DND-41 (cell line): ENCODE results near the gene PROB1.

Source experiments
- ATAC-seq: fragments of 200-7000 bp; cut with Tn5 transposase; 3 replicates; pipeline ENCODE4 v1.9.1; 2021; ENCODE audit warnings: low read depth; ENCODE audit not compliant: insufficient read depth
- DNase-seq: peaks from one replicate; pipeline ENCODE4 v3.0.0-alpha.2; 2020
- H2AFZ ChIP-seq: 2 replicates; pipeline ENCODE4 v1.6.0; 2012; ENCODE audit warnings: low read depth, low read length
- H3K27ac ChIP-seq: 2 replicates; pipeline ENCODE4 v1.5.1; 2012; ENCODE audit warnings: low read length, inconsistent platforms
- H3K27me3 ChIP-seq: fragments of 200-600 bp; sonication (generic); 2 replicates; pipeline ENCODE4 v1.6.0; 2012; ENCODE audit warnings: low read length, mild to moderate bottlenecking, inconsistent platforms; ENCODE audit not compliant: insufficient read depth, poor library complexity
- H3K36me3 ChIP-seq: 2 replicates; pipeline ENCODE4 v1.5.1; 2012; ENCODE audit warnings: low read length, inconsistent platforms; ENCODE audit not compliant: insufficient read depth
- H3K4me1 ChIP-seq: 2 replicates; pipeline ENCODE4 v1.5.1; 2012; ENCODE audit warnings: mild to moderate bottlenecking, low read length; ENCODE audit not compliant: insufficient read depth
- H3K4me2 ChIP-seq: 2 replicates; pipeline ENCODE4 v1.6.0; 2012; ENCODE audit warnings: mild to moderate bottlenecking, moderate library complexity, low read length, inconsistent platforms; ENCODE audit not compliant: insufficient read depth
- H3K4me3 ChIP-seq, 2 experiments: fragments of 200-600 bp in 1 of 2; shearing (Covaris generic) in 1 of 2; 2 replicates each; pipeline ENCODE4 v1.5.1; 2012 to 2016; ENCODE audit warnings: inconsistent platforms in 2 of 2, low read length in 2 of 2, mild to moderate bottlenecking in 2 of 2, low read depth in 1 of 2, moderate library complexity in 1 of 2
- H3K79me2 ChIP-seq: 2 replicates; pipeline ENCODE4 v1.6.0; 2012; ENCODE audit warnings: low read length, inconsistent platforms; ENCODE audit not compliant: insufficient read depth
- H3K9ac ChIP-seq: 2 replicates; pipeline ENCODE4 v1.6.0; 2012; ENCODE audit warnings: low read depth, mild to moderate bottlenecking, inconsistent platforms, low read length, moderate library complexity
- H3K9me3 ChIP-seq: 2 replicates; pipeline ENCODE4 v1.5.1; 2012; ENCODE audit warnings: low read length, moderate library complexity, mild to moderate bottlenecking, inconsistent platforms; ENCODE audit not compliant: insufficient read depth, severe bottlenecking
- H4K20me1 ChIP-seq: 2 replicates; pipeline ENCODE4 v1.6.0; 2012; ENCODE audit warnings: low read length; ENCODE audit not compliant: insufficient read depth
- EZH2 ChIP-seq: IDR thresholded peaks from 3 replicates; pipeline ENCODE4 v1.6.1; 2012; ENCODE audit warnings: borderline replicate concordance, low read depth, mild to moderate bottlenecking, moderate library complexity, low read length, inconsistent platforms; ENCODE audit not compliant: severe bottlenecking
- TF ChIP-seq, protein P1 (sequence below): IDR thresholded peaks from 2 replicates; pipeline ENCODE4 v1.5.1; 2012; ENCODE audit warnings: borderline replicate concordance, low read length, moderate library complexity, mild to moderate bottlenecking; ENCODE audit not compliant: poor library complexity, severe bottlenecking; ENCODE audit errors: extremely low read depth

The PROB1 gene

DNA sequence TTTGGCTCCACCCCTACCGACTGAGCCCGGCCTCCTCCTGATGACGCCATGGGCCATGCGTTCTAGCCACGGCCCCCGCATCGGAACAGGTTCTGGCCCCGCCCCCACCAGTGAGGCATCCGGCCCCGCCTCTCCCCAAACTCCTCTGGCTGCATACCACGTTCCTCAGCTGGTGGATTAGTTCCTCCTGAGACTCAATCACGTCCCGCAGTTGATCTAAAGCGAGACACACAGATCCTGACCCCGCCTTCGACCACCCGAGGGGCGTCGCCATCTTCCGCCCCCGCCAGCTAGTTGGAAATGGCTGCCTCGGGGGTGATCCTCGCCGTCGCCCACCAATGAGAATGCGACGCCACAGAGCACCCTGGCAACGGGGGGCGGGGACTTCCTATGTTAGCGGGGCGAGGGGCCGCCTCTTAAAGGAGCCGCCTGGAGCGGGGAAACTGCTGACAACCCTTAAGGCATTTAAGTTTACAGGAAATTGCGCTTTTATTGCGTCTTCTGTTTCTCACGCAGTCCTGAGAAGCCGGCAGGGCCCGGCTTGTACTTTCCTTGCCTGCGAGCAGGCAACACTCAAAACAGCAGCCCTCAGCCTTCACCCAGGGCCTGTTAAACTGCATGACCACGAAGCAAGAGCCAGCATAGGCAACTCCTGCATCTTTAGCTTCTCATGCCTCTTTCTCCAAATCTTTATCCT, 9.0 kb upstream of the PROB1 start, which contains the start of gene SPATA24:
SPATA24 (minus strand) TSS at position 303 of the 697 bp plus-strand sequence; CDS start at position 274, 29 bp downstream.
- no peaks in the 10 kb centered on the region for H3K36me3 ChIP-seq
- TF ChIP-seq, protein P1, sequence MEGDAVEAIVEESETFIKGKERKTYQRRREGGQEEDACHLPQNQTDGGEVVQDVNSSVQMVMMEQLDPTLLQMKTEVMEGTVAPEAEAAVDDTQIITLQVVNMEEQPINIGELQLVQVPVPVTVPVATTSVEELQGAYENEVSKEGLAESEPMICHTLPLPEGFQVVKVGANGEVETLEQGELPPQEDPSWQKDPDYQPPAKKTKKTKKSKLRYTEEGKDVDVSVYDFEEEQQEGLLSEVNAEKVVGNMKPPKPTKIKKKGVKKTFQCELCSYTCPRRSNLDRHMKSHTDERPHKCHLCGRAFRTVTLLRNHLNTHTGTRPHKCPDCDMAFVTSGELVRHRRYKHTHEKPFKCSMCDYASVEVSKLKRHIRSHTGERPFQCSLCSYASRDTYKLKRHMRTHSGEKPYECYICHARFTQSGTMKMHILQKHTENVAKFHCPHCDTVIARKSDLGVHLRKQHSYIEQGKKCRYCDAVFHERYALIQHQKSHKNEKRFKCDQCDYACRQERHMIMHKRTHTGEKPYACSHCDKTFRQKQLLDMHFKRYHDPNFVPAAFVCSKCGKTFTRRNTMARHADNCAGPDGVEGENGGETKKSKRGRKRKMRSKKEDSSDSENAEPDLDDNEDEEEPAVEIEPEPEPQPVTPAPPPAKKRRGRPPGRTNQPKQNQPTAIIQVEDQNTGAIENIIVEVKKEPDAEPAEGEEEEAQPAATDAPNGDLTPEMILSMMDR: no peak
- TF ChIP-seq EZH2: no peak
- DNase-seq (peak; percentile 99), ATAC-seq (peak; percentile 88)
- peaks cover 26% of the 10 kb centered on the region for H3K4me1 ChIP-seq
- H3K4me2 ChIP-seq: peak within 1 kb of the TSS; percentile 89
- H3K9ac ChIP-seq: peak within 1 kb of the TSS; percentile 65
- H3K9me3 ChIP-seq: no peaks in the 10 kb centered on the region
- H2AFZ ChIP-seq: peak within 1 kb of the TSS; percentile 81
- peak within 1 kb of the TSS; percentile 20 to 67; a peak in 3 of 4 replicates for H3K4me3 ChIP-seq
- no peaks in the 10 kb centered on the region for H3K27me3 ChIP-seq
- 0 out of 2 replicates have a peak, but pooled peaks cover 4% of the 10 kb centered on the region for H3K79me2 ChIP-seq
- H3K27ac ChIP-seq: peak within 1 kb of the TSS; percentile 88
- H4K20me1 ChIP-seq: 0 out of 2 replicates have a peak, but pooled peaks cover 3% of the 10 kb centered on the region

DNA sequence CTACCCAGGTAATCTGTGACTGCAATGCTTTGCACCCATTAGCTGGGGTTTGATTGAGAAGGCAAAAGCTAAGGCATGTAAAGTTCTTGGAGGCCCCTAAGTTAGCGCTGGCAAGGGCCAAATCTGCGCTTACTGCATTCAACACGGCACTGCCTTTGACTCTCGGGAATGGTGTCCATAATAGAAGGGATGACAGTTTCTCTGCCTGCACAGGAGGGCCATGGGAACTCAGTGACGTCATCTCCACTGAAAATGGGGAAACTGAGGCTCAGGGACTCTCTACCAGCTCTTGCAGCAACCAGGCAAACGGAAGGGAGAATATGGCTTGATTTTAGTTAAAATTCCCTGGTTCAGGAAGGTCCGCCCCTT, 8.5 kb upstream of the PROB1 start:
- ATAC-seq (no peak; the same call in 2 of the 3 replicates), DNase-seq (no peak)
- Histone ChIP-seq H3K4me3 (peak overlapping the region; percentile 20 to 67; a peak in 3 of 4 replicates), H3K27ac (peak overlapping the region; percentile 88), H2AFZ (peak overlapping the region; percentile 63), H4K20me1 (0 out of 2 replicates have a peak, but pooled peaks cover 3% of the 10 kb centered on the region), H3K27me3 (no peaks in the 10 kb centered on the region), H3K79me2 (0 out of 2 replicates have a peak, but pooled peaks cover 4% of the 10 kb centered on the region), H3K9ac (peak overlapping the region; percentile 65), H3K4me1 (peaks cover 26% of the 10 kb centered on the region), H3K36me3 (no peaks in the 10 kb centered on the region), H3K4me2 (peak overlapping the region; percentile 89), H3K9me3 (no peaks in the 10 kb centered on the region)
- TF ChIP-seq, protein P1: no peak
- TF ChIP-seq EZH2: no peak

DNA sequence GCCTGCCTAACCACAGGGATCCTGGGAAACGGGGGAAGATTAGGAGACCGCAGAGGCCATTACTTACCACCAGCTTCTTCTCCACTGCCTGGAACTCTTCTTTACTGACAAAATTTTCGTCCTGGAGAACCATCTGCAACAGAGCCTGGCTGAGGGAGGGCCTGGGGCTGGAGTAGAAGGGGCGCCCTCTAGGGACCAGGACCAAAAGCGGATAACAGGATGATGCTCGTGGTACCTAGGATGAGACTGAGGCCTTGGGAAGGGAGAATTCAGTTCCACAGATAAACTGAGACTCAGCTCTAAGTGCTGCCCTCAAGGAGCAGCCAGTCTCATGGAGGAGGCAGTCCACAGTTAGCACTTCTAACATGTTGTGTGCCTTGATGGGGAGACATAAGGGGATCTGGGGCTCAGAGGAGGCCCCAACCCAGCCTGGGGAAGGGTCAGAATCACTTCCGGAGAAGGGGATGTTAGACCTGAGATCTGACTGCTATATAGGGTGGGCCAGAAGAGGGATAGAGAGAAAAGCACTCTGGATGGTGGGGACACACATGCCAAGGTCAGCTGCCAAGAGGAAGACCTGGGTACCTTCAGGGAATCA, 7.8 kb upstream of the PROB1 start:
- peak; percentile 56 for DNase-seq
- no peaks in the 10 kb centered on the region for H3K27me3 ChIP-seq
- H3K4me2 ChIP-seq: peak overlapping the region; percentile 89
- H3K27ac ChIP-seq: peak overlapping the region; percentile 88
- no peak overlapping the region for H2AFZ ChIP-seq
- H3K4me3 ChIP-seq: peak overlapping the region; percentile 20 to 67; a peak in 2 of 4 replicates
- no peak for ATAC-seq
- H3K9ac ChIP-seq: peak overlapping the region; percentile 65
- H3K4me1 ChIP-seq: peaks cover 26% of the 10 kb centered on the region
- H3K36me3 ChIP-seq: no peaks in the 10 kb centered on the region
- TF ChIP-seq EZH2: no peak
- TF ChIP-seq, protein P1: peak; percentile 76
- H3K79me2 ChIP-seq: 0 out of 2 replicates have a peak, but pooled peaks cover 4% of the 10 kb centered on the region
- 0 out of 2 replicates have a peak, but pooled peaks cover 3% of the 10 kb centered on the region for H4K20me1 ChIP-seq
- H3K9me3 ChIP-seq: no peaks in the 10 kb centered on the region
